DOHH2 (cell line): ENCODE data around the gene CSN3.

Experiments used
- CTCF ChIP-seq: fragments of 200-600 bp; sonication (generic); IDR thresholded peaks from one replicate; pipeline ENCODE4 v1.5.1; 2014; ENCODE audit warnings: antibody characterized with exemption, mild to moderate bottlenecking, low read depth, low read length; ENCODE audit not compliant: poor library complexity, severe bottlenecking
- EZH2phosphoT487 ChIP-seq: fragments of 200-600 bp; sonication (generic); IDR thresholded peaks from 2 replicates; pipeline ENCODE4 v1.6.1; 2017; ENCODE audit warnings: borderline replicate concordance, mild to moderate bottlenecking, antibody characterized with exemption, low read length, moderate library complexity, mixed read lengths

- no peak for TF ChIP-seq CTCF
- no peak for TF ChIP-seq EZH2phosphoT487
Observed at GRCh38 chr4:70197842-70198241, 44.6 kb upstream of the CSN3 start.
